ENCODE data around the gene AUTS2.

Gene AUTS2

DNA sequence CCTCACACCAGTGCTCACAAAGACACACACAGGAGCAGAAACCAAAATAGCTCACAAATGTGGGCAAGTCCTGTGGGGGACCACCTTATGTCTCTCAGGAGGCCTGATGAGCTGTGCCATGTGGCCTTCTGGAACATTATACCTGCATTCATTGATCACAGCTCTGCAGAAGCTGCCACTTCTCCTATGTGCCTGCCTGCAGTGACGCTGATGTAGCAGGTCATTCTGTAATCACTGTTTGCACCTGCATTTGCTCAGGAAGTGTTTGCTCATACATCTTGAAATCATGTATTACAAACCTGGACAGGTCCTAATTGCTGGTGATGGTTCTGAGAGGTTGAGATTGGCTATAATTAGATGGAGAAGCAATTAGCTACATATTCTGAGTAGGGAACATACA lies 310.2 kb downstream of the AUTS2 start:
- DNase-seq: no peak

DNA sequence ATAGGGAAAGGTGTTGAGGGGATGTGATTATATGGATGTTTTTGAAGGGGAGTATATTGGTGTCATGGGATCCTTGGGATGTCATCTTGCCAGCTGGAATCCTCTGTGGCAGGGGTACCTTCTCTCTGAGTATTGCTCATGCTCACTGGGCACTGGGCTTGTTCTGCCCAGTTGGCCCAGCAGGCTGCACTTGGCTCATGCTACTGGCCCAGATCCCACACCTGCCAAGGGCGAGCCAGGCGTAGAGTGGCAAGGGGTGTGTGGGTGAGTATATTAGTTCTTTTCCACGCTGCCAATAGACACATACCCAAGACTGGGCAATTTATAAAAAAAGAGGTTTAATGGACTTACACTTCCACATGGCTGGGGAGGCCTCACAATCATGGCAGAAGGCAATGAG lies 311.9 kb downstream of the AUTS2 start:
- DNase-seq: no peak

- DNase-seq: no peak
Observed at GRCh38 chr7:69911337-69911736, 313.1 kb downstream of the AUTS2 start.

GRCh38 chr7:69912141-69912540 lies 313.9 kb downstream of the AUTS2 start:
- DNase-seq: no peak

DNA sequence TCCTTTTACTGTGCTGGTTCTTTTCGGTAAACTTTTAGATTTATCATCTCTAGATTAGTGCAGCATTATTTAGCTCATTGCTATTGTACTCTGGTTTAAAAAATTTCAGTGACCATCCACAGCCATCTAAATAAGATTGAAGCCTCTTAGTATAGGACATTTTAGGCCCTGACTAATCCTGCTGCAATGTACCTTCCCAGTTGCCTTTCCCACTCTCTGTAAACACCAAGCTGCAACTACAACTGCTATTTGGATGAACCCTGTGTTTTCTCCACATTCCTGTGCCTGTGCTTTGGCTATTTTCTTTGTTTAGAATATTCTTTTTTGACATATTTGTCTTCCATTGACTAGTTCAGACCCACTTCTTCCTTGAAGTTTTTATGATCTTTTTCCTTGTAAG lies 314.6 kb downstream of the AUTS2 start:
- no peak for DNase-seq

DNA sequence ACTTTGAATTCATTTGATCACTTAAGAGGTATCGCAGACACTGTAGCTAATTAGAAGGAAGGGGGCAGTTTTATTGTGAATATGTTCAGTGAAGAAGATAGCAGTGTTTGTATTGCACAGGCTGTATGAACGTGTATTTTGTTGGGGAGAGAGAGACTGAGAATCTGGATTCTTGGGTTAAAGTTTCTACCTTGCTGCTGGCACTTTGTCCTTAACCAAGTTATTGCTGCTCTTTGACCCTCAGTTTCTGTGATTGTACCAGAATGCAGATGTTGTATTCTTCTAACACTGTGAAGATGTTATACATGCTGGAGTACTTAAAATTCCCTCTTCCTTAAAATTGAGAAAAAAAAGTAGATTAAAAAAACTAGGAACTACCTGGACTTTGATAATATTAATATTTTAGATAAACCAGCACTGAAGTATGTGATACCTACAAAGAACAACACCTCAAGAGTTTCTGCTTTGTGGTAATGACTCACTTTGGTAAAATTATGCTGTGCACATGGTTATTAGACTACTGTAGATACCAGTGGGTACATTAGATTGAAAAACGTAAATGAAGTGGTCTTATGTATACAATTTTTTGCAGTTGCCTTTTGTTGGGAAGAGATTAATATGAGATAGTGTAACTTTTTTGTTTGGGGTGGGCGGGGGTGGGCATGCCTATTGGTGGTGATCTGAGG lies 321.3 kb downstream of the AUTS2 start:
- no peak for DNase-seq

DNA sequence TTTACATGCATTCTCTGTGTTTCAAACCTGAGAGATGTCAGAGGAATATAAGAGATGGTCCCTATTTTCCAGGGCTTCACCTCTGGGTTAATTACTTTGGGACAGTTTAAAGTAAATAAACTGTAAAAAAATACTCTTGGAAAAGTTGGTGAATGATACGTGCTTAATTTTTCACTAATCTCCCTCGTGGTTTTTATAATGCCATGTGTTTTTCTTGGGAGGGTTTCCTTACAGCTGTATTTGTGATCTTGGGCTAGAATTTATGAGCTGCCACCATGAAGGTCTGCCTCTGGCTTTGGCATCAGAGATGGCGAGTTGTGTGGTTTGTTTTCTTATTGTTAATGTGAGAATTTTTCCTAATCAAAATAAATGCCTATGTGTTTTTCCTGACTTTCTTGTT lies 322.5 kb downstream of the AUTS2 start:
- no peak for DNase-seq

GRCh38 chr7:69922026-69922803 lies 323.9 kb downstream of the AUTS2 start:
- no peak for DNase-seq

GRCh38 chr7:69927461-69927860 lies 329.2 kb downstream of the AUTS2 start:
- DNase-seq: no peak

- no peak for DNase-seq
Observed at GRCh38 chr7:69928621-69929020, 330.3 kb downstream of the AUTS2 start.

GRCh38 chr7:69929622-69930021 lies 331.3 kb downstream of the AUTS2 start:
- no peak for DNase-seq

DNA sequence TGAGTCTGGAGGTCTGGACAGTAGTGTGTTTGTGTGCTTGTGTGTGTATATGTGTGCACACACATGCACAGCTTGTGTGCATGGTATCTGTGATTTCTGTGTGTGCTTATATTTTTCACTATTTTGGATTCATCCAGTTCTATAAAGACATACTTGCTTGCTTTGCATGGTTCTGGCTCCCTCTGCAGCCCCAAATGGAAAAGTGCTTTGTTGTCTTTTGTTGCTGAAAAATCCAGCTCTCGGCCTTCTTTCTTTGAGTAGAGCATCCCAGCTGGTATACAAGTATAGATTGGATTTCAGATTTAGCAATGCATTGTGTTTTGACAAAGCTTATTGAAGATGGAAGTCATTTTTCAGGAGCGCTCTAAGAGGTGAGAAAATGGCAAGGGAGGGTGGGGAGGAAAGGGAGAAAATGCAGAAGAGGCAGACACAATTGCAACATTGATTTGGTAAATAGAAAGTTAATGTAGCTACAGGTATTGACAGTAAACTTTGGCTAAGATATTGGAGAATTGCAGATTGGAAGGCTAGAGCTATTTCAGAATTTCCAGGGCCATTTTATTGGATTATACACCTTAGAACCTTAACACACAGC lies 333.9 kb downstream of the AUTS2 start:
- DNase-seq: peak; percentile 77 to 85

- DNase-seq: peak; percentile 97 to 98
Observed at GRCh38 chr7:69934144-69934903, 336.0 kb downstream of the AUTS2 start.

DNA sequence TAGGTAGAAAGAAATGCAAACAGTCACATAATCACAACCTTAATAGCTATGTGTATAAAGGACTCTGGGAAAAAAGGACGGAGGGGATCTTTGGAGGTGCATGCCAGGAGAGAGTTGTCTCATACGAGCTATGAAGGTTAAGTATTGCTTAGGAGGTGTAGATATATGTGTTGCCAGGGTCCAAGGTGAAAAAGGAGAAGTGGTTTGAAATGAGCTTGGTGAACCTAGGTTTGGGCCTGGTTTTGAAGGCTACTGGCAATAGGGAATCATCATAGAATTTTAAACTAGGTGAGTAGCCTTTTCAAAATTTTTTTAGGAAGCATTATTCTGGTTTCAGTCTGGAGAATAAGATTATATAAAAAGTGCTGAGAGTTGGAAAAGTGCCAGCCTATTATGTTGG lies 336.8 kb downstream of the AUTS2 start:
- no peak for DNase-seq

DNA sequence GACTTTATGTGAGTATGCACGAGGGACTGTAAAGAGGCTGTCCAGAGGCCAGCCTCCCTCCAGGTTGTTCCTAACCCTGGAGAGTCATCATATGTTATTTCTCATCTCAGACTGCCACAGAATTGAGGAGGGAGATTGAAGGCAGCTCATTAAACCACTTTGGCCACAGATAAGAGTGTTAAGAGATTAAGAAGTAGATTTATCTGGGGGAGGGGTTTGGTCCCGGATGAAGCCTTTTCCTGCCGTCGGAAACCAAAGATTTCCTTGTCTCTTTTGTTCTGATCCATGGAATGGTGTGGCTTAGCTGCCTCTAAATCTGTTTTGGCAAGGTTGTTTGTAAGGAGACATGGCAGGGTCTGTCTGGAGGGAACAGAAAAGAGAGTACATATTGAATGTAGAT lies 338.8 kb downstream of the AUTS2 start:
- no peak for DNase-seq

GRCh38 chr7:69939317-69939716 lies 341.0 kb downstream of the AUTS2 start:
- DNase-seq: no peak

DNA sequence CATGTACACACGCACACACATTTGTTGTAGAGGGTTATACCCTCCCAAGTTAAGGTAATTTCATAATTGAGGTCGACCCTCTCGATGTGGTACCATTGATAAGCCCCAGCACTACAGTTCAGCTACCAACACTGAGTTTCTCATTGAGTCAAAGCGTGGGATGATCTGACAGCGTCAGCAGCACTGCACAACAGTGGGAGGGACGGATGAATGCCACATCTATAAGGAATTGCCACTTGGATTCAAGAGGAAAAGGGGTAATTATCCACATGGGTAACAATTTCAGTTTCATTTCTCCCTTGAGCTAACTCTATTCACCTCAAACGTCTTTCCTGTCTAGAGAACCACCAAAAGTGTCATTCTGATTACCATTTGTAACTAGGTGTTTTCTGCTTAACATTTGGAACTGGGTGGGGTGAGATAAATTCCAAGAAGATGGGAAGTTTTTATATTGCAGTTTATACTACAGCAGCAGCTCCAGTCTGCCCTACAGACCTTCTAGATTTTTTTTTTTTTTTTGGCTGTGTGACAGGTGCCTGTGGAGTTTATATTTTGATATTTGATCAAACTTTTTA lies 342.9 kb downstream of the AUTS2 start:
- DNase-seq: no peak

GRCh38 chr7:69942573-69942972 lies 344.3 kb downstream of the AUTS2 start:
- DNase-seq: peak; percentile 15 to 50

DNA sequence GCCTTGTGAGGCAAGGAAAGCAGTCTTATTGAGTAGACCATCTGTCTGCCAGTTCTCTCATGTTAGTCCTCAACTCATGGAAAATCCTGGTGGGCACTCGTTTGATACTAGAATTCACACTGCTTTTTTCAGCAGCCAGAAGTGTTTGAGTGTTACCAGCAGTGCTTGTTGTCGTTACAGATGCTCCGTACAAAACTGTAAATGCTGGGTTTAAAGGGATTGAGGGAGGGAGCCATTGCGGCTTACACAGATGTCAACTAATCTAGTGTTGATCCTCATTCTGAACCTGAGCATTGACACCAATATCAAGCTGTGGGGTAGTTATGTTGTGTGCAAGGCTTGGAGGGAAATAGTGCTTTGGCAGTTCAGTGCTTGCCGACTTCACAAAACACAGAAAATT lies 348.6 kb downstream of the AUTS2 start:
- DNase-seq: no peak

GRCh38 chr7:69947998-69948397 lies 349.7 kb downstream of the AUTS2 start:
- DNase-seq: no peak

DNA sequence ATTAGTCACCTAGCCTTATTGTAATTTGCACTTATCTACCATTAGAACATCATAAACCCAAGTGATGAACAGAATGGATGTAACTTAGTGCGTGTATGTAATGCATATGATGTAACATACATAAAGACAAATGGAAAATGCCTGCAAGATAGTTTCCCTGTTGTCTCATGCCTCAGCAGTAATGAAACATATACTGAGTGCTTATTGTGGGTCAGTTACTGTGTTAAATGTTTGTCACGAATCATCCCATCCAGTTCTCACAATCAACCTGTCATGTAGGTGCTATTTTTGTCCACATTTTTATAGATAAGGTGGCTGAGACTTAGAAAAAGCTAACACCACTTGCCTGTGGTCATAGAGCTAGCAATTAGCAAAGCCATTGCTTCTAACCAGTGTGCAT lies 350.8 kb downstream of the AUTS2 start:
- no peak for DNase-seq

DNA sequence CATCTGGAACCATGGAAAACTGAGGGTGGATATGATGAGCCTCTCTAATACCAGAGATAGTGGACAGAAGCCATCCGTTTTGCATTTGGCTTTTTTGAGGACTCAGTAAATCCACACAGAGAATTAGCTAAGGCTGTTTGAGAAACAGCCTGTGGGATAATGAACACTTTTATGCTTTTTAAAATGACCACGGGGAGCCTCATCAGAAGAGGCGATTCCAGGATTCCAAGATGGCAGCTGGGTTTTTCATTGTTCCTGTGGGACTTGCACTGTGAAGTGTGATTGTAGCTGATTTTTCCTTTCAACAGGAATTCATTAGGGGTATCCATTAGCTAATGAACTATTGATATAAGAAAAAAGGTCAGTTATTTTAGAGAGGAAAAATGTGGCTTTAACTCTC lies 353.2 kb downstream of the AUTS2 start:
- no peak for DNase-seq

Measured in NCI-H526 (cell line).